SK-N-MC (cell line): ENCODE results near the gene CT55.

Experiments
- EZH2 ChIP-seq: fragments of 200-600 bp; sonication (generic); IDR thresholded peaks from one replicate; pipeline ENCODE4 v1.6.1; 2017; ENCODE audit warnings: antibody characterized with exemption
- POLR2AphosphoS5 ChIP-seq: IDR thresholded peaks from 2 replicates; pipeline ENCODE4 v1.6.1; 2012; ENCODE audit warnings: mild to moderate bottlenecking, low read depth, low read length, borderline replicate concordance

DNA sequence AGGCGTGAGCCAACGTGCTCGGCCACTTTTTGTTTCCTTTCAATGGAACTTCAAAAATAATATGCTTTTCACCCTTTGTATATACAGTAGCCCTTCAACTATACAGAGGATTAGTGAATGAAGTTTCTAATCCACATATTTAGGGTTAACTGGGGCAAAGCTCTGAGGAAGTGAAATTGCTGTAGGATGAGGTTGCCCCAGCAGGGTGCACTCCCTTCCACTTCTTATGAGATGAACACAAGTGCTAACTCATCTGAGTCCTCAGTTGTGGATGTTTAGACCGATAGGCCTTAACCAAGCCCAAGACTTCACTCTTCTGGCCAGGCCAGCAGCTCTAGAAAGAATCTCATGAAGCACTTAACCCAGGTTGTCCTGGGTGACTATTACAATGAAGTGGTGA is 29.1 kb upstream of the CT55 start:
- TF ChIP-seq EZH2, result no peak
- no peak for TF ChIP-seq POLR2AphosphoS5
